H9 (cell line): ENCODE measurements around the gene DPM2. TPM values are rescaled to one million over a fixed set of nuclear protein-coding genes. Genes with fewer than 3 reads are reported as not detected.
A peak's percentile ranks its signal among the peaks of the same experiment; 100 is the strongest.

Experiments
- DNase-seq: peaks from one replicate; pipeline ENCODE4 v3.0.0-alpha.2; 2017
- H2AFZ ChIP-seq: one replicate; pipeline ENCODE4 v1.6.1; 2013; ENCODE audit warnings: mild to moderate bottlenecking, low read length, control low read depth, moderate library complexity
- H2AK5ac ChIP-seq: 2 replicates; pipeline ENCODE4 v1.6.1; 2013; ENCODE audit warnings: low read length, control low read depth, mixed read lengths; ENCODE audit not compliant: insufficient read length
- H2BK120ac ChIP-seq: one replicate; pipeline ENCODE4 v1.6.1; 2013; ENCODE audit warnings: low read depth, mild to moderate bottlenecking, low read length, control low read depth, inconsistent platforms; ENCODE audit not compliant: poor library complexity, severe bottlenecking
- H2BK12ac ChIP-seq: 2 replicates; pipeline ENCODE4 v1.6.1; 2013; ENCODE audit warnings: low read length, control low read depth, mixed read lengths, low read depth; ENCODE audit not compliant: insufficient read length
- H2BK15ac ChIP-seq: 2 replicates; pipeline ENCODE4 v1.6.1; 2013; ENCODE audit warnings: low read depth, low read length, control low read depth
- H2BK20ac ChIP-seq: one replicate; pipeline ENCODE4 v1.6.1; 2013; ENCODE audit warnings: low read depth, mild to moderate bottlenecking, low read length, control low read depth, inconsistent platforms; ENCODE audit not compliant: poor library complexity, severe bottlenecking
- H2BK5ac ChIP-seq: 2 replicates; pipeline ENCODE4 v1.6.1; 2013; ENCODE audit warnings: low read length, control low read depth, mixed read lengths; ENCODE audit not compliant: insufficient read length
- H3K14ac ChIP-seq: 2 replicates; pipeline ENCODE4 v1.6.1; 2013; ENCODE audit warnings: low read length, control low read depth; ENCODE audit not compliant: insufficient read depth
- H3K18ac ChIP-seq: 2 replicates; pipeline ENCODE4 v1.6.1; 2013; ENCODE audit warnings: low read depth, mild to moderate bottlenecking, mixed read lengths, low read length, control low read depth; ENCODE audit not compliant: insufficient read length
- H3K23ac ChIP-seq: 2 replicates; pipeline ENCODE4 v1.6.1; 2013; ENCODE audit warnings: low read length, control low read depth, mixed read lengths, low read depth; ENCODE audit not compliant: insufficient read length
- H3K23me2 ChIP-seq: 2 replicates; pipeline ENCODE4 v1.6.1; 2013; ENCODE audit warnings: low read depth, mild to moderate bottlenecking, mixed read lengths, low read length, control low read depth; ENCODE audit not compliant: insufficient read length, poor library complexity, severe bottlenecking
- H3K27ac ChIP-seq: 2 replicates; pipeline ENCODE4 v1.5.1; 2013; ENCODE audit warnings: low read length, control low read depth, mixed read lengths, low read depth; ENCODE audit not compliant: insufficient read length
- H3K27me3 ChIP-seq: 2 replicates; pipeline ENCODE4 v1.6.1; 2013; ENCODE audit warnings: low read length, control low read depth, inconsistent platforms; ENCODE audit not compliant: insufficient read depth
- H3K4ac ChIP-seq: 2 replicates; pipeline ENCODE4 v1.6.1; 2013; ENCODE audit warnings: low read depth, mild to moderate bottlenecking, control low read depth, inconsistent platforms, low read length, moderate library complexity
- H3K4me1 ChIP-seq: 2 replicates; pipeline ENCODE4 v1.6.1; 2013; ENCODE audit warnings: low read length, control low read depth, inconsistent platforms; ENCODE audit not compliant: insufficient read depth
- H3K4me2 ChIP-seq: 2 replicates; pipeline ENCODE4 v1.6.1; 2013; ENCODE audit warnings: low read length, control low read depth, mixed read lengths; ENCODE audit not compliant: insufficient read length, insufficient read depth
- H3K56ac ChIP-seq: 2 replicates; pipeline ENCODE4 v1.6.1; 2013; ENCODE audit warnings: low read depth, mild to moderate bottlenecking, mixed read lengths, low read length, control low read depth; ENCODE audit not compliant: insufficient read length
- H3K79me1 ChIP-seq: 2 replicates; pipeline ENCODE4 v1.6.1; 2013; ENCODE audit warnings: low read depth, mild to moderate bottlenecking, moderate library complexity, low read length, control low read depth, inconsistent platforms; ENCODE audit not compliant: insufficient read depth, poor library complexity, severe bottlenecking
- H3K79me2 ChIP-seq: 2 replicates; pipeline ENCODE4 v1.6.1; 2013; ENCODE audit warnings: low read length, control low read depth, inconsistent platforms; ENCODE audit not compliant: insufficient read depth
- H3K9ac ChIP-seq: 2 replicates; pipeline ENCODE4 v1.6.1; 2013; ENCODE audit warnings: low read length, control low read depth, mixed read lengths; ENCODE audit not compliant: insufficient read length; ENCODE audit errors: extremely low read depth
- H3K9me3 ChIP-seq: one replicate; pipeline ENCODE4 v1.6.1; 2013; ENCODE audit warnings: low read depth, low read length, inconsistent platforms; ENCODE audit not compliant: control insufficient read depth
- H3T11ph ChIP-seq: one replicate; pipeline ENCODE4 v1.6.1; 2013; ENCODE audit warnings: mild to moderate bottlenecking, low read length, control low read depth, inconsistent platforms
- H4K20me1 ChIP-seq: one replicate; pipeline ENCODE4 v1.6.1; 2013; ENCODE audit not compliant: control insufficient read depth, insufficient read length, insufficient read depth
- H4K5ac ChIP-seq: 2 replicates; pipeline ENCODE4 v1.6.1; 2013; ENCODE audit warnings: low read depth, mild to moderate bottlenecking, mixed read lengths, low read length, control low read depth; ENCODE audit not compliant: insufficient read length
- H4K8ac ChIP-seq: replicated peaks from 2 replicates; pipeline ENCODE4 v1.6.1; 2013; ENCODE audit warnings: low read length, control low read depth, mixed read lengths, low read depth; ENCODE audit not compliant: insufficient read length
- H4K91ac ChIP-seq: 2 replicates; pipeline ENCODE4 v1.6.1; 2013; ENCODE audit warnings: low read depth, mild to moderate bottlenecking, moderate library complexity, mixed read lengths, low read length, control low read depth; ENCODE audit not compliant: insufficient read length
- H3K27ac Mint-ChIP-seq, 3 experiments: 2 replicates in 2 of 3; 3 replicates in 1 of 3; pipeline ENCODE4 v1.8.0; 2020 to 2021; ENCODE audit warnings: mixed read lengths in 3 of 3, mild to moderate bottlenecking in 1 of 3, moderate library complexity in 1 of 3
- H3K27me3 Mint-ChIP-seq: 2 replicates; pipeline ENCODE4 v1.8.0; 2021; ENCODE audit warnings: low read depth, mild to moderate bottlenecking, moderate library complexity, mixed read lengths
- H3K36me3 Mint-ChIP-seq, 3 experiments: 2 replicates in 2 of 3; 3 replicates in 1 of 3; pipeline ENCODE4 v1.8.0; 2020 to 2021; ENCODE audit warnings: low read depth in 3 of 3, mixed read lengths in 3 of 3; ENCODE audit not compliant: insufficient read depth in 1 of 3
- H3K4me1 Mint-ChIP-seq, 2 experiments: 2 replicates each; pipeline ENCODE4 v1.8.0; 2020; ENCODE audit warnings: mixed read lengths in 2 of 2
- H3K4me3 Mint-ChIP-seq, 2 experiments: 2 replicates in 1 of 2; 3 replicates in 1 of 2; pipeline ENCODE4 v1.8.0; 2020 to 2021; ENCODE audit warnings: mild to moderate bottlenecking in 2 of 2, mixed read lengths in 2 of 2, moderate library complexity in 1 of 2
- H3K9me3 Mint-ChIP-seq, 2 experiments: 2 replicates in 1 of 2; 3 replicates in 1 of 2; pipeline ENCODE4 v1.8.0; 2020; ENCODE audit warnings: mild to moderate bottlenecking in 2 of 2, mixed read lengths in 2 of 2, moderate library complexity in 1 of 2
- CTCF ChIP-seq: fragments of 200-600 bp; sonication (generic); conservative IDR thresholded peaks from 3 replicates; pipeline ENCODE4 v1.8.0; 2021; ENCODE audit warnings: antibody characterized with exemption, mild to moderate bottlenecking
- WGBS: extraction: QIAGEN DNeasy Blood & Tissue Kit; methylation state at CpG from one replicate; pipeline ENCODE4 v1.1.7; 2013; ENCODE audit warnings: missing lambda C conversion rate, low lambda C conversion rate, mixed read lengths; ENCODE audit not compliant: insufficient read length; ENCODE audit errors: extremely low coverage; 5-methylcytosine and 5-hydroxymethylcytosine counted together
- total RNA-seq: library from RNA; stranded (reverse); gene quantifications from 2 replicates; pipeline ENCODE4 v1.2.1, GENCODE V29; 2021

The DPM2 gene
- total RNA-seq, 1 experiment from 2014 or later, result 46.1 TPM

- Mint-ChIP-seq H3K4me3 (peak overlapping the region; percentile 2 to 68; a peak in 4 of 5 replicates), H3K27ac (peak overlapping the region; percentile 81 to 98 (median 97)), H3K4me1 (peaks cover 68 to 82% of the 10 kb centered on the region in 2 experiments), H3K9me3 (no peaks in the 10 kb centered on the region; a peak in 1 of 5 replicates), H3K36me3 (peaks cover 0 to 15% (median 0%) of the 10 kb centered on the region in 3 experiments; a peak in 2 of 7 replicates), H3K27me3 (no peaks in the 10 kb centered on the region; the same call in 1 of the 2 replicates)
- no peak overlapping the region for H3T11ph ChIP-seq
- no peak overlapping the region for H3K4me2 ChIP-seq
- H3K4ac ChIP-seq, result no peak overlapping the region
- WGBS, result no CpG with 5 or more reads among the region's 20 CpGs
- no peak overlapping the region for H2BK20ac ChIP-seq
- no peak for DNase-seq
- H3K18ac ChIP-seq, result no peak overlapping the region
- no peak overlapping the region for H3K9ac ChIP-seq
- H3K23ac ChIP-seq, result no peak overlapping the region
- no peak overlapping the region for H2BK5ac ChIP-seq
- H2AFZ ChIP-seq, result no peak overlapping the region
- H4K91ac ChIP-seq, result no peak overlapping the region
- no peak overlapping the region for H2BK15ac ChIP-seq
- no peak overlapping the region for H2AK5ac ChIP-seq
- peaks cover 4% of the 10 kb centered on the region for H4K20me1 ChIP-seq
- peaks cover 12% of the 10 kb centered on the region for H3K79me1 ChIP-seq
- no peak overlapping the region for H3K27ac ChIP-seq
- TF ChIP-seq CTCF, result no peak
- H3K56ac ChIP-seq, result no peak overlapping the region
- H2BK12ac ChIP-seq, result no peak overlapping the region
- H3K27me3 ChIP-seq, result no peaks in the 10 kb centered on the region
- no peak overlapping the region for H3K14ac ChIP-seq
- no peak overlapping the region for H4K5ac ChIP-seq
- H4K8ac ChIP-seq, result no peak overlapping the region
- H2BK120ac ChIP-seq, result no peak overlapping the region
- H3K9me3 ChIP-seq, result no peaks in the 10 kb centered on the region
- H3K79me2 ChIP-seq, result peaks cover 53% of the 10 kb centered on the region; the same call in 1 of the 2 replicates
- H3K23me2 ChIP-seq, result no peaks in the 10 kb centered on the region
- H3K4me1 ChIP-seq, result peaks cover 5% of the 10 kb centered on the region; the same call in 1 of the 2 replicates
Measured at GRCh38 chr9:127971357-127972235, 33.9 kb upstream of the DPM2 start.
